ENCODE measurements around the gene ARHGAP1.

ARHGAP1 gene

DNA sequence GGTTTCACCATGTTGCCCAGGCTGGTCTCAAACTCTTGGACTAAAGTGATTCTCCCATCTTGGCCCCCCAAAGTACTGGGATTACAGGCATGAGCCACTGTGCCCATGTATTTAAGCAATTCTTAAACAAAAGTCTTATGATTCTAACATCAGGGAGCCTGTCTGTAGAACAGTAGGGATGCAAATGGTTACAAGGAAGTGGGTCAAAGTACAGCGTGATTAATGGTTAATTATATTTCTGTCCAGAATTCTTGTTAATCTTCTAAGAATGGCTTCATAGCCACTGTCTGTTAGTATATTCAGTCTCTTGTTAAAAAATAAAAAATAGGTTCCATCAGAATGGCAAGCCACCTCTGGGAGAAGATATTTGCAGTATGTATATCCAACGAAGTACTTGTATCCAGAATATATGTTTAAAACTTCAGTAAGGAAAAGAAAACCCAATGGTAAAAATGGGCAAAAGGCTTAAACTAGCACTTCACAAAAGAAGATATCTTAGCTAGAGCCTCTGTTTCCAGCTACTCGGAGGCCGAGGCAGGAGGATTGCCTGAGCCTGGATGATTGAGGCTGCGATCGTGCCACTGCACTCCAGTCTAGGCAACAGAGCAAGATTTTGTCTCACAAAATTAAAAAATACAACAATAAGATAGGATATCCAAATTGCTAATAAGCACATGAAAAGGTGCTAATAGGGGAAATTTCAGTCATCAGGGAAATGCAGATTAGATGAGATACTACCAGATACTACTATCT, 60.2 kb downstream of the ARHGAP1 start:
- no peak for DNase-seq (ENCODE audit: low spot score)
- TF ChIP-seq, protein P1, sequence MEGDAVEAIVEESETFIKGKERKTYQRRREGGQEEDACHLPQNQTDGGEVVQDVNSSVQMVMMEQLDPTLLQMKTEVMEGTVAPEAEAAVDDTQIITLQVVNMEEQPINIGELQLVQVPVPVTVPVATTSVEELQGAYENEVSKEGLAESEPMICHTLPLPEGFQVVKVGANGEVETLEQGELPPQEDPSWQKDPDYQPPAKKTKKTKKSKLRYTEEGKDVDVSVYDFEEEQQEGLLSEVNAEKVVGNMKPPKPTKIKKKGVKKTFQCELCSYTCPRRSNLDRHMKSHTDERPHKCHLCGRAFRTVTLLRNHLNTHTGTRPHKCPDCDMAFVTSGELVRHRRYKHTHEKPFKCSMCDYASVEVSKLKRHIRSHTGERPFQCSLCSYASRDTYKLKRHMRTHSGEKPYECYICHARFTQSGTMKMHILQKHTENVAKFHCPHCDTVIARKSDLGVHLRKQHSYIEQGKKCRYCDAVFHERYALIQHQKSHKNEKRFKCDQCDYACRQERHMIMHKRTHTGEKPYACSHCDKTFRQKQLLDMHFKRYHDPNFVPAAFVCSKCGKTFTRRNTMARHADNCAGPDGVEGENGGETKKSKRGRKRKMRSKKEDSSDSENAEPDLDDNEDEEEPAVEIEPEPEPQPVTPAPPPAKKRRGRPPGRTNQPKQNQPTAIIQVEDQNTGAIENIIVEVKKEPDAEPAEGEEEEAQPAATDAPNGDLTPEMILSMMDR (IDR thresholded peaks at IDR 0.05) = no peak
- Histone ChIP-seq H3K4me3 (no peak overlapping the region), H3K27ac (no peak overlapping the region)

DNA sequence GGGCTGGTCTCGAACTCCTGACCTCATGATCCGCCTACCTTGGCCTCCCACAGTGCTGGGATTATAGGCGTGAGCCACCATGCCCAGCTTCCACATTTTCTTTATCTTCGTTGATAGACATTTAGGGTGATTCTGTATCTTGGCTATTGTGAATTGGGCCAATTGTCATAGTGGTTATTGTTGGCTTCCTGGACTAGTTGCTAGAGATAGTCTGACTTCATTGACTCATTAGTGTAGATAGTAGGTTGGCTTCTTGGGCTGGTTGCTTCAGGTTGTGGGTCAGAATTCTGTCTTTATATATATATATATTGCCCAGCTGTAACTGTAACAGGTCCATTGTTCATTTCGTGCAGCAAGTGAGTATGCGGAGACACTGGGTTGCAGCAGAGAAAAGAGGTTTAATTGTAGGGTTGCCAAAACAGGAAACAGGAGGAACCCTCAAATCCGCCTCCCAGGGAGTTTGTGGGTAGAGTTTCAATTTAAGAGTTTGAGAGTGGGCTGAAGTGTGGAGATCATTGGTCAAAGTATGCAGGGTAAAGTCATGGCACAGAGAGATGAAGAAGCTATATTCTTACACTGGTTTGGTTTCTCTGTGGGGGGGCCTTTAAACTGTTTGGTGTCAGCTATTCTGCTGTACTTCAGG, 61.1 kb downstream of the ARHGAP1 start:
- Histone ChIP-seq H3K4me3 (no peak overlapping the region), H3K27ac (no peak overlapping the region)
- TF ChIP-seq, protein P1 (IDR thresholded peaks at IDR 0.05) = no peak
- DNase-seq (ENCODE audit: low spot score) = no peak

GRCh38 chr11:46637546-46637945, 62.9 kb downstream of the ARHGAP1 start:
- no peak overlapping the region for H3K4me3 ChIP-seq

GRCh38 chr11:46635557-46636139, 64.8 kb downstream of the ARHGAP1 start:
- TF ChIP-seq, protein P1 (IDR thresholded peaks at IDR 0.05) = no peak

More at GRCh38 chr11:46637546-46637945, 62.9 kb downstream of the ARHGAP1 start:
- DNase-seq (ENCODE audit: low spot score) = no peak
- TF ChIP-seq, protein P1 (IDR thresholded peaks at IDR 0.05) = no peak
- no peak overlapping the region for H3K27ac ChIP-seq

DNA sequence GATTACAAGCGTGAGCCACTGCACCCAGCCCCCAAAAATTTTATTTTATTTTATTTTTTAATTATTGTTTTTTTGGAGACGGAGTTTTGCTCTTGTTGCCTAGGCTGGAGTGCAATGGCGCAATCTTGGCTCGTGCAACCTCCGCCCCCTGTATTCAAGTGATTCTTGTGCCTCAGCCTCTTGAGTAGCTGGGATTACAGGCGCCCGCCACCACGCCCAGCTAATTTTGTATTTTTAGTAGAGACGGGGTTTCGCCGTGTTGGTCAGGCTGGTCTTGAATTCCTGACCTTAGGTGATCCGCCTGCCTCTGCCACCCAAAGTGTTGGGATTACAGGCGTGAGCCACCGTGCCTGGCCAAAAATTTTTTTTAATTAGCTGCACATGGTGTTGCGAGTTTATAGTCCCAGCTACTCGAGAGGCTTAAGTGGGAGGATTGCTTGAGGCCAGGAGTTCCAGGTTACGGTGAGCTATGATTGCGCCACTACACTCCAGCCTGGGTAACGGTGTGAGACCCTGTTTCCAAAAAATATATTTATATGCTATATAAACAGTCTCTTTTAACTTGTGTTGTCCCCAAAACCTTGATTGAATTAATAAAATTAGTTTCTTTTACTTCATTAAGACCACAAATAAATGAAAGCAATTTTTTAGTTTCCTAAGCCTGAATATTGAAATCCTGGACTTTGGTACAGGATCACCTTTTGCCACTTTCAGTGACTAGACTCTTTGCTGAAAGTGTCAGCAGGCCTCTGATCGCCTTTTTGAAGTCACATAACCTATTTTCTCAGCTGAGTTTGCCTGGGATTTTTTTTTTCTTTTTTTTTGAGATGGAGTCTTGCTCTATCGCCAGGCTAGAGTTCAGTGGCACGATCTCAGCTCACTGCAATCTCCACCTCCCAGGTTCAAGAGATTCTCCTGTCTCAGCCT, 66.9 kb downstream of the ARHGAP1 start:
- TF ChIP-seq, protein P1 (IDR thresholded peaks at IDR 0.05) = no peak
- DNase-seq (ENCODE audit: low spot score) = no peak
- H3K4me3 ChIP-seq = no peak overlapping the region
- H3K27ac ChIP-seq = no peak overlapping the region

More at GRCh38 chr11:46635557-46636139, 64.8 kb downstream of the ARHGAP1 start:
- no peak for DNase-seq (ENCODE audit: low spot score)
- Histone ChIP-seq H3K27ac (no peak overlapping the region), H3K4me3 (no peak overlapping the region)

DNA sequence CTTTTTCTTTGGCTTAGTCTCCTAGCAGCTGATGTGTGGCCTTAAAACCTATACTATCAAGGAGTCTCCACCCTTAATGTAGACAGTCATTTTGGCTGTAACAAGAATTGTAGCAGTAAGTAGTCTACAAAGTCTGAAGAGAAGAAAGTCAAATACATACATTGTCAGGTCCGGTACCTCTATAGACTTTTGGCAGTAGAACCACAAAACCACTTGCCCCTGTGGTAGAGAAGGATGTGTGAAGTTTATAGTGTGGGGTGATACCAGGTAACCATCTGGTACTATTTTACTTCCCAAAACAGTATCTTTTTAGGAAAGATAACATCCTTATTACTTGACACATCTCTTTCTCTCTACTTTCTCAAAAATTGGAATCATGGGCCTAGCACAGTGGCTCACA, 67.9 kb downstream of the ARHGAP1 start:
- TF ChIP-seq, protein P1 (IDR thresholded peaks at IDR 0.05) = no peak
- DNase-seq (ENCODE audit: low spot score) = no peak
- H3K27ac ChIP-seq = no peak overlapping the region
- no peak overlapping the region for H3K4me3 ChIP-seq
